GM12874 (cell line): ENCODE measurements around the gene GAS7.

ENCODE experiments used
- TF ChIP-seq, protein P1 (sequence below): IDR thresholded peaks from 2 replicates; pipeline ENCODE4 v1.5.1; 2011; ENCODE audit warnings: low read depth, mild to moderate bottlenecking, control low read depth, low read length, moderate library complexity; ENCODE audit not compliant: insufficient read depth

The GAS7 gene

GRCh38 chr17:10130263-10130662, 68.1 kb downstream of the GAS7 start:
- TF ChIP-seq, protein P1, sequence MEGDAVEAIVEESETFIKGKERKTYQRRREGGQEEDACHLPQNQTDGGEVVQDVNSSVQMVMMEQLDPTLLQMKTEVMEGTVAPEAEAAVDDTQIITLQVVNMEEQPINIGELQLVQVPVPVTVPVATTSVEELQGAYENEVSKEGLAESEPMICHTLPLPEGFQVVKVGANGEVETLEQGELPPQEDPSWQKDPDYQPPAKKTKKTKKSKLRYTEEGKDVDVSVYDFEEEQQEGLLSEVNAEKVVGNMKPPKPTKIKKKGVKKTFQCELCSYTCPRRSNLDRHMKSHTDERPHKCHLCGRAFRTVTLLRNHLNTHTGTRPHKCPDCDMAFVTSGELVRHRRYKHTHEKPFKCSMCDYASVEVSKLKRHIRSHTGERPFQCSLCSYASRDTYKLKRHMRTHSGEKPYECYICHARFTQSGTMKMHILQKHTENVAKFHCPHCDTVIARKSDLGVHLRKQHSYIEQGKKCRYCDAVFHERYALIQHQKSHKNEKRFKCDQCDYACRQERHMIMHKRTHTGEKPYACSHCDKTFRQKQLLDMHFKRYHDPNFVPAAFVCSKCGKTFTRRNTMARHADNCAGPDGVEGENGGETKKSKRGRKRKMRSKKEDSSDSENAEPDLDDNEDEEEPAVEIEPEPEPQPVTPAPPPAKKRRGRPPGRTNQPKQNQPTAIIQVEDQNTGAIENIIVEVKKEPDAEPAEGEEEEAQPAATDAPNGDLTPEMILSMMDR = no peak

DNA sequence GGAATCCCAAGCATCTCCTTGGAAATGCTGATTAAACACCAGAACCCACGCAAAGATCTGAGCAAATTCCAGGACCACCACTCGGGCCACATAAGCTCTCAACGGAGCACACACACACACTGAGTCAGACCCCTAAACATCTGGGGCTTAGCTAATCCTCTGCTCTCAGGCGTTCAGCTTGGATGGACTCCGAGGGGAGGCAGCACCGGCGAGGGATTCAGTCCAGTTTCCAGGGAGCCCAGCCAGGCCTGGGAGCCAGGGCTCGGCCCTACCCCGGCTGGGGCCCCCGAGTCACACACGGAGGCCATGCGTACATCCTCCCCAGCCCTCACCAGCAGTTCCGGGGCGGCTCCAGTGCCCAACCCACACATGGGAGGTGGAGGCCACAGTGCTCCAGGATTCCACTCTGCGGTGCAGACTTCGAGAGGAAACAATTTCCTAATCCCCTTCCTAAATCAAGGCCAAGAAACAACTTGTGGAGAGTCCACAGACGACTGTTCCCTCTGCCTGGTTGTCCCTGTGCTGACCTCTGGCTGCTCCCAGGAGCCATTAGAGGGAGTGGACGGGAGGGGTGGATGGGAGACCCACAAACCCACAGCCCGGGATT, 70.5 kb downstream of the GAS7 start:
- TF ChIP-seq, protein P1 = no peak

GRCh38 chr17:10126616-10127501, 71.5 kb downstream of the GAS7 start:
- TF ChIP-seq, protein P1 = no peak

DNA sequence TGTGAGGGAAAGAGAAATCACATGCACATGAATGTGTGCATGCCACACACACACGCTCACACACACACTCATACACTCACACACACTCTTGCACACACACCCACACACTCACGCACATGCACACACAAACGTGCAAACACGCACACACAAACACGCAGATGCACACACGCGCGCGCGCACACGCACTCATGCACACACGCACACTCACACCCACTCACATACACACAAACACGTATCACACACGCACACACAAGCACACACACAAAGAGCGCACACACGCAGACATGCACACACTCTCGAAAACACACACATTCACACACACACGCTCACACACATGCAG, 72.2 kb downstream of the GAS7 start:
- TF ChIP-seq, protein P1 = no peak

DNA sequence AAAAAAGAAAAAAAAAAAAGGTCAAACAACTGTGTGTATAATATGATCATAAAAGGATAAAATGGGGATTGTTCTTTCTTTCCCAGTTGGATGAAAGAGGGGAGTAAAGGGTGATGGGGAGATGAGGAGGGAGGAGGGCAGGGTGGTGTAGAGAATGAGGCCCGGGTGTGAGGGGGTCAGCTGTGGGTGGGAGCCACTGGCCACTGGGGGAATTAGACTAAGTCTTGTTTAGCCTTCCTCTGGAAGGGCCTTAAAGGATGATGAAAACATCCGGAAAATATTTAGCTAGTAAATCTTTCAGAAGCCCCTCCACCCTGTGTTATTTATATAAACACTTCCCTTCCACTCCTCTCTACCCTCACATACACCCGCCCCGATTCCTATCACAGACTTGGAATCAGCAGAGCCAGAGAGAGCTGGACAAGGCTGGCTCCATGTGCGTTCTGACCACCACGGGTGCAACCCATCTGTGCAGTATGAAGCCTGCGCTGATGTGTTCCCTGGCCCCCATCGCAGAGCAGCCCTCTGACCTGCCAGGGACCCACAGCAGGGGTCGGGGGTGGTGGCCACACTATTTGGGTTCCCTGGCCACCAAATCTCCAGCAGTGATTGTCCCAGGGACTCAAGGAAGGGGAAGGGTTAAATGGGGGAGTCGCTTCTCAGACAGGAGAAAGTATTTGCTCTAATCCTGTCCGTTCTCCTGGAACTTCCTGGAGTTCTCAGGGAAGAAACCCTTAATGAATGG, 72.7 kb downstream of the GAS7 start:
- TF ChIP-seq, protein P1 = no peak

DNA sequence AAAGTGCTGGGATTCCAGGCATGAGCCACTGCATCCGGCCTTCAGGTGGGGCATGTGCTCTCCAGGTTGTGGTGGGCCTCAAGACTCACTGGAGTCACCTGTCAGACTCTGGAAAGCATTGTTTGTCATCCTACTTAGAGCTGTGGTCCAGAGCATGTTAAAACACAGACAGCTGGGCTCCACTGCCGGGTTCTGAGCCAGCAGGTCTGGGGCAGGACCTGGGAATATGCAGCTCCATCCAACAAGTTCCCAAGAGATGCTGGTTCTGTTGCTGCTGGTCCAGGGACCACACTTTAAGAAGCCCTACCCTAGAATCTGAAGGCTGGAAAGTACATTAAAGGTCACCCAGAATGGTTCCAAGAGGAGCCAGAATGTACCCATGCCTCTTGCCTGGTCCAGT, 75.3 kb downstream of the GAS7 start:
- TF ChIP-seq, protein P1 = no peak
